GM21576 (cell line): ENCODE measurements around the gene SPRYD3.

Experiments
- ATAC-seq: cut with Tn5 transposase; IDR thresholded peaks from one replicate; pipeline ENCODE4 v1.9.1; 2021; ENCODE audit warnings: mild to moderate bottlenecking, moderate library complexity; ENCODE audit not compliant: unreplicated experiment

The SPRYD3 gene

GRCh38 chr12:53053218-53054111 lies 25.7 kb downstream of the SPRYD3 start:
- peak; percentile 15 for ATAC-seq

- ATAC-seq = no peak
Observed at GRCh38 chr12:53052419-53053217, 26.6 kb downstream of the SPRYD3 start.

DNA sequence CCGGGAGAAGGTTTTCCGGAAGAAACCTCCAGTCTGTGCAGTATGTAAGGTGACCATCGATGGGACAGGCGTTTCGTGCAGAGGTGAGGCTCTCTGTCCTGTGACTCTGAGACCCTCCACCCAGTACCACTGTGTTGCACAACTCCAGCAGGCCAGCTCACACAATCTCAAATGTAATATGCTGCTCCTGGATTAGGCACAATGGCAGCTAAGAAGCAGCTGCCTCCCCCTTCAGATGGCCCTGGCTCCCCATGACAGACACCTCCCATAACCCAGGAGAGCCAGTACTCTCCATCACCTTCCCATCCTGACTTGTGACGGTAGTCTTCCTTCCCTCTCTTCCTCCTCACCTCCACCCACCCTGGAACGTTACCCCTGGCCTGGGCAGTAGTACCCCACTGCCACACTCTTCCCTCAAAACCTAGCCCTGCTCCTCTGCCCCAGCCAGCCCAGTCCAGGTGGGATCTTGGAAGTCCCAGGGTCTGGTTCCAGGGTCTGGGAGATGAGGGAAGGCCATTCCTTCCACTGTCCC lies 27.2 kb downstream of the SPRYD3 start:
- no peak for ATAC-seq

- no peak for ATAC-seq
Observed at GRCh38 chr12:53051058-53051880, 27.9 kb downstream of the SPRYD3 start.

DNA sequence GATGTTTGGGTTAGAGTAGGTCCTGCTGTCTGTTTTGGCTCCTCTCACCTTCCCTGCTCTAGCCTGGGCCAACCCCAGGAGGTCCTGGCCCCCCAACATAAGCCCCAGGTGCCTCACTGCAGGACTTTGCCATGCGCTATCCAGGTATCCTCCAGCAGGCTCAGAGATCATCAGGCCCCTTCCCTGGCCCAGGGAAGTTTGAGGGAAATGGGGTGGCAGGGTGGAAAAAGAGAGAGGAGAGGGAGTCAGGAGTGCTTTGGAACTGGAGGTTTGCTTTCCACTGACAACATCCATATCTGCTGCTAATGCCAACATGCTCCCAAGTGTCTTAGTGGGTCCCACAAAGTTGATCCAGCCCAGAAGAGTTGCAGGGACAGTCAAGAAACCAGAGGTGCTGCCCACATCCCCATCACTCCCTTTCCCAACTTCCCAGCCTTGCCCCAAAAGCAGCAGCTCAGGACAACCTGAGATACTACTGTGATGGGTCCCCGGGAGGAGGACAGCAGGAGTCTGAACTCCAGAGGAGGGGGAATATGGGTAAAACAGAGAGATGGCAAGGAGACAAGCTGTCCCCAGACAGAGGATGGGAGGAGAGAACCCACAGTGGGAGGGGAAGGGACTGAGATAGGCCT lies 28.6 kb downstream of the SPRYD3 start:
- no peak for ATAC-seq

- ATAC-seq = no peak
Observed at GRCh38 chr12:53049571-53050318, 29.4 kb downstream of the SPRYD3 start, which contains the start of gene TNS2. TNS2 (plus strand) TSS chr12:53050065; CDS start chr12:53050186, 121 bp downstream.

- ATAC-seq = no peak
Observed at GRCh38 chr12:53048780-53049401, 30.3 kb downstream of the SPRYD3 start.

GRCh38 chr12:53048033-53048779 lies 31.0 kb downstream of the SPRYD3 start:
- ATAC-seq = no peak

DNA sequence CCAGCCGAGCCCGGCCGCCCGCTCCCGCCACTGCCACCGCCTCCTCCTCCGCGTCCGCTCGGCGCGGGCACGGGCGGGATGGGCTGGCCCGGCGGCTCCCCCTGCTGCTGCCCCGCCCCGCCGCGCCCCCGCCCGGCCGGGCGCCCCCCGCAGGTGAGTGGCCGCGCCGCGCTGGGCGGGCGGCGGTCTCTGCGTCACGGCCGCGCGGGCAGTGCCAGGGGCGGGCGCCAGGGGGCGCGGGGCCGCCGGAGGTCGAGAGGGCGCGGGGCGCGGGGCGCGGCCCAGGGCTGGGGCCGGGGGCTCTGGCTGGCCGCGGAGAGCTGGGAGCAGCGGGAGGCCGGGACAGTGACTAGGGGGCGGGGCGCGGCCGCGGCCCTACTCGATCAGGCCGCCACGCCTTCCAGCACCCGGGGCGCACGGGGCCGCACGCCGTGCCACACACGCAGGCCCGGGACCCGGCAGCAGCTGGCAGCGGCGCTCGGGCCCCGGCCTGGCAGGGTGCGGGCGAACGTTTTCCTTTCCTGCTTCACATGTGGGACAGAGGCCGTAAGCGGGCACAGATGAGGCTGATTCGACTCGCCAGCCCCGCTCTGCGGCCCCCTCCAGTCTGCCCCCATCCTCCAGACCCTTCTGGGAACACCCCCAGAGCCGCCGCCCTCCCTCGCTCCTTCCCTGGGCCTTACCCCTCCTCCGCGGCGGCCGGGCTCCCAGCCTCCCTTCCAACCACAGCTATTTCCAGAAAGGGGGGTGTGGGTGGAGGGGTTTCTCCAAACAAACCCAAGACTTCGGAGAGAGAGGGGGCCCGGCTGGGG lies 31.8 kb downstream of the SPRYD3 start:
- ATAC-seq = peak; percentile 76

DNA sequence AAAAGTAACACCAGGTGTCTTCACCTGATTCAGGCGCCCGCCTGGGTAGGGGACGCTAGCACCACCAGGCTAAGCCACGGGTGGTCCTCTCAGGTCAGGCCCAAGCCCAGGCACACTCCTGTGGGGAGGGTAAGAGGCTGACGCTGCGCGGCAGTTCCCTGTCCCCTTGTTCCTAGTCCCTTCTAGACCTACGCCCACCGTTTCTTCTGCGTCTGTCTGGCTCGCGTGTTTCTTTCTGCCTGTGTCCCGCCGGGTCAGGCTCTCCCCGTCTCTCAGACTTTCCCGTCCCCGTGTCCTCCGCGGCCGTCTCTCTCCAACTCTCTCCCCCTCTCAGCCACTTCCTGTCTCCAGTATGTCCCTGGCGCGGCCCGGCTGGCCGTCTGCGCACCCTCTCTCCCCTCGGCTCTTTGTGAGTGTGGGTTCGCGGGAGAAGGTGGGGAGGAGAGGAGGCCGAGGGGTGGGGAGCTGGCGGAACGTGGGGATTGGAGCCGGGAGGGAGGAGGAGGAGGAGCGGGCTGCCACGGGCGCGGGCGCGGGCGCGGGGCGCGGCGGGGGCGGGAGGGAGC lies 32.5 kb downstream of the SPRYD3 start:
- ATAC-seq = peak; percentile 19

- no peak for ATAC-seq
Observed at GRCh38 chr12:53045696-53046045, 33.5 kb downstream of the SPRYD3 start.

- no peak for ATAC-seq
Observed at GRCh38 chr12:53044896-53045695, 34.1 kb downstream of the SPRYD3 start.

DNA sequence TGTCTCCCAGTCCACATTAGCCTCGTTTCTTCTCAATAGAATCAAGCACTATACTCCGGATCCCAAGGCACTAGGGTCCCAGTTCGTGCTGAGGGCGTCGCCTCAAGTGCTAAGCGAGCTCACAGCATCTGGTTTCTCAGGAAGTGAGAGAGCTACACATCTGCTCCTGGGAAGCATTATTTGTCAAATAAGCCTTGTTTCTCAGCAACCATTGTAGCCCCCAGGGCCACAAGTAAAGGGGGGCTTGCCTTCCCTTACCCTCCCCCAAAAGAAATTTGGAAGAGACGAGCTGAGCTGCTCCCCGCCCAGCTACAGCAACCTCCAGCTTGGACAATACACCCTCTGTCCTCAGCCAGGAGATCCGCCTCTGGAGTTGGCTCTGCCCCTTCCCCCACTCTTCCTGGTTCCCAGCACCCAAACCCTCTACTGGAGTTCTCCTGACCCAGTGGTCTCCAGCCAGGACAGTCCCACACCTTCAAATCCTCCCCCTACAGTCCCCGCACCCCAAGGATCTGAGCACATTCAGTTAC lies 35.1 kb downstream of the SPRYD3 start:
- ATAC-seq = no peak

DNA sequence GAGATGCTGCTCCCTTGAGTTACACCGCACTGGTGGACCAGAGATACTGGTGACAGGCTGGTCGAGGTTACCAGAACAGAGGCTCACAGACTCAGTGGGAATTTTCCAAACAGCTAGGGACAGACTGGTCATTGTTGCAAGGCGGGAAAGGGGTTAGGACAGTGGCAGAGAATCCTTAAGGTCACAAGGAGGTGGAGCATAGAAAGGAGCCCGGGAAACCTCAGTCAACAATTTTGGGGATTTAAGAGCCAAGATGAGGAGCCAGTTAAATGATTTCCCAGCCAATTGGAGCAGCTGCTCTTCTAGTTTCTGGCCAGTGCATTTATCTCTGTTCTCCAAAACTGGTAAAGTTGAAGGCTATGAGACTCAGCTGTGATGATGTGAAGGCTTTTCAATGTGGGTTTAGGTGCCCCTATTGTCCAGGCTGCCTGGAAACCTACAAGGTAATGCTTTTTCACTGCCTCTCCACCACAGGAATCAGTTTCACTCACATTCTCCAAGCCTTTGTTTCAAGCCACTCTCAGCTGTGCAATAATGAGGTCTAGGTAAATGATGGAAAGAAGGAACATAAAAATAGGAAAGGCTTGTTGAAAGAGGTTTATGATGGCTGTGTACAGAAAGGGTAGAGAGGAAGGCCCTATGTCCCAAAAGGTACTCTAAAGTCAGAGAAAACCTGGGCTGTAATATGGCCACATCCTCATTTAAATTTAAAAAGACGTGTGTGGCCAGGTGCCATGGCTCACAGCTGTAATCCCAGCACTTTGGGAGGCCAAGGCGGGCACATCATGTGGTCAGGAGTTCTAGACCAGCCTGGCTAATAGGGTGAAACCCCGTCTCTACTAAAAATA lies 36.4 kb downstream of the SPRYD3 start:
- ATAC-seq = no peak

DNA sequence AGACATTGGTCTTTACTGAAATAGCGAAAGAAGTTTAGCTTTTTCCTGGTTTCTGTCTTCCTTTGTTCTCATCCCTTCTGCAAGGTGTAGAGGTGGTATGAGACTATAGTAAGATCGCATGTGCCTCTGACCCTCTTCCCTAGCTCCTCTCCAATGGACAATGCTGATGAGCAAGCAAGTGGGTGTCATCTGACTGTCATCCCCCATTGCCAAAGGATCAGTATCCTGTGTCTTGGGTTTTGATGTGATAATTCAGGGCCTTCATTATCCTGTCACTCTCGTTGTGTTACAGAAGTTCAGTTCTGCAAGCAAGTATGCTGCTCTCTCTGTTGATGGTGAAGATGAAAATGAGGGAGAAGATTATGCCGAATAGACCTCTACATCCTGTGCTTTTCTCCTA lies 39.3 kb downstream of the SPRYD3 start:
- ATAC-seq = no peak
